DOHH2 (cell line): ENCODE results near the gene TBX3.

Source experiments
- H3F3A ChIP-seq: fragments of 200-600 bp; sonication (generic), shearing (Covaris generic); 2 replicates; pipeline ENCODE4 v1.6.0; 2016; ENCODE audit warnings: antibody characterized with exemption, mild to moderate bottlenecking; ENCODE audit not compliant: control insufficient read depth, insufficient read depth
- H3K27ac ChIP-seq: fragments of 200-600 bp; sonication (generic); 2 replicates; pipeline ENCODE4 v1.5.1; 2014; ENCODE audit warnings: low read depth, mild to moderate bottlenecking, low read length, moderate library complexity
- H3K27me3 ChIP-seq: fragments of 200-600 bp; sonication (generic); 2 replicates; pipeline ENCODE4 v1.6.1; 2014; ENCODE audit warnings: mild to moderate bottlenecking, low read length, mixed read lengths; ENCODE audit not compliant: control insufficient read depth
- H3K36me3 ChIP-seq: fragments of 200-600 bp; sonication (generic); 2 replicates; pipeline ENCODE4 v1.6.1; 2014; ENCODE audit warnings: mild to moderate bottlenecking, low read length, moderate library complexity, mixed read lengths; ENCODE audit not compliant: control insufficient read depth
- H3K4me1 ChIP-seq: fragments of 200-600 bp; sonication (generic); 2 replicates; pipeline ENCODE4 v1.6.1; 2014; ENCODE audit warnings: mild to moderate bottlenecking, low read length, mixed read lengths; ENCODE audit not compliant: control insufficient read depth
- H3K4me2 ChIP-seq: fragments of 200-600 bp; sonication (generic); 2 replicates; pipeline ENCODE4 v1.6.0; 2014; ENCODE audit warnings: mild to moderate bottlenecking, low read length, moderate library complexity
- H3K4me3 ChIP-seq: fragments of 200-600 bp; sonication (generic); 2 replicates; pipeline ENCODE4 v1.5.1; 2014; ENCODE audit warnings: mild to moderate bottlenecking, low read length, mixed read lengths
- H3K79me2 ChIP-seq: fragments of 200-600 bp; sonication (generic); 2 replicates; pipeline ENCODE4 v1.6.1; 2014; ENCODE audit warnings: mild to moderate bottlenecking, low read length, mixed read lengths; ENCODE audit not compliant: control insufficient read depth
- H3K9me2 ChIP-seq: fragments of 200-600 bp; sonication (generic); replicated peaks from 2 replicates; pipeline ENCODE4 v1.6.1; 2014; ENCODE audit warnings: mild to moderate bottlenecking, low read length, mixed read lengths; ENCODE audit not compliant: control insufficient read depth
- H3K9me3 ChIP-seq: fragments of 200-600 bp; sonication (generic); 2 replicates; pipeline ENCODE4 v1.6.1; 2014; ENCODE audit warnings: antibody characterized with exemption, low read length, mixed read lengths; ENCODE audit not compliant: control insufficient read depth, insufficient read depth
- H4K20me1 ChIP-seq: fragments of 200-600 bp; sonication (generic); 2 replicates; pipeline ENCODE4 v1.6.0; 2014; ENCODE audit warnings: low read depth, mild to moderate bottlenecking, antibody characterized with exemption, low read length, moderate library complexity; ENCODE audit not compliant: control insufficient read depth, insufficient read depth
- EZH2phosphoT487 ChIP-seq: fragments of 200-600 bp; sonication (generic); IDR thresholded peaks from 2 replicates; pipeline ENCODE4 v1.6.1; 2017; ENCODE audit warnings: borderline replicate concordance, mild to moderate bottlenecking, antibody characterized with exemption, low read length, moderate library complexity, mixed read lengths
- TF ChIP-seq, protein P1 (sequence below): fragments of 200-600 bp; sonication (generic); IDR thresholded peaks from one replicate; pipeline ENCODE4 v1.5.1; 2014; ENCODE audit warnings: antibody characterized with exemption, mild to moderate bottlenecking, low read depth, low read length; ENCODE audit not compliant: poor library complexity, severe bottlenecking

Gene TBX3

DNA sequence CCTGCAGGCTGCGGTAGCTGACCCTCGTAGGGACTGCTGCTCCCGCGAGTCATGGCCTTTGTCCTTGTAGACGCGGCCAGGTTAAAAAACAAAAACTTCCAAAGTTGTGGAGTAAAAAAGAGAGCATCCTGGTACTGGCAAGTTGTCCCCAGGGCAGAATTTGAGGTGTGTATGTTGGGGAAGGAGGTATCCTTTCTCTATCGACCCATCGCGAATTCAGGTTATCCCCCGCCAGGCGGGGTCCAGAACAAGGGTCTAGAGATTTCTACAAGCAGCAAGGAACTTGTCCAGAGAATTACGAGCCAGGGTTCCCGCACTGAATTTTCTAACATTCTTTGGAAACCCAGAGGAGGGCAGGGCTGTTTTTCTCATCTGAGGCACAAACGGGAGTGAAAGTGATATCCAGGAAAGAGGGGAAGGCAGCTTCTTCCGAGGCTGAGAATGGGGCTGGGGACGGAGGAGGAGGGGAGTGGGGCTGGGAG, 16.3 kb downstream of the TBX3 start:
- no peak overlapping the region for H3K4me3 ChIP-seq
- H3K4me1 ChIP-seq, result no peaks in the 10 kb centered on the region
- H3K27me3 ChIP-seq, result peaks cover 31% of the 10 kb centered on the region
- H4K20me1 ChIP-seq, result no peaks in the 10 kb centered on the region
- no peaks in the 10 kb centered on the region for H3K79me2 ChIP-seq
- H3K9me2 ChIP-seq, result no peaks in the 10 kb centered on the region
- H3K27ac ChIP-seq, result no peak overlapping the region
- no peaks in the 10 kb centered on the region for H3K9me3 ChIP-seq
- H3K36me3 ChIP-seq, result no peaks in the 10 kb centered on the region
- H3F3A ChIP-seq, result no peaks in the 10 kb centered on the region
- no peak for TF ChIP-seq EZH2phosphoT487
- TF ChIP-seq, protein P1, sequence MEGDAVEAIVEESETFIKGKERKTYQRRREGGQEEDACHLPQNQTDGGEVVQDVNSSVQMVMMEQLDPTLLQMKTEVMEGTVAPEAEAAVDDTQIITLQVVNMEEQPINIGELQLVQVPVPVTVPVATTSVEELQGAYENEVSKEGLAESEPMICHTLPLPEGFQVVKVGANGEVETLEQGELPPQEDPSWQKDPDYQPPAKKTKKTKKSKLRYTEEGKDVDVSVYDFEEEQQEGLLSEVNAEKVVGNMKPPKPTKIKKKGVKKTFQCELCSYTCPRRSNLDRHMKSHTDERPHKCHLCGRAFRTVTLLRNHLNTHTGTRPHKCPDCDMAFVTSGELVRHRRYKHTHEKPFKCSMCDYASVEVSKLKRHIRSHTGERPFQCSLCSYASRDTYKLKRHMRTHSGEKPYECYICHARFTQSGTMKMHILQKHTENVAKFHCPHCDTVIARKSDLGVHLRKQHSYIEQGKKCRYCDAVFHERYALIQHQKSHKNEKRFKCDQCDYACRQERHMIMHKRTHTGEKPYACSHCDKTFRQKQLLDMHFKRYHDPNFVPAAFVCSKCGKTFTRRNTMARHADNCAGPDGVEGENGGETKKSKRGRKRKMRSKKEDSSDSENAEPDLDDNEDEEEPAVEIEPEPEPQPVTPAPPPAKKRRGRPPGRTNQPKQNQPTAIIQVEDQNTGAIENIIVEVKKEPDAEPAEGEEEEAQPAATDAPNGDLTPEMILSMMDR, result no peak
- H3K4me2 ChIP-seq, result no peak overlapping the region

DNA sequence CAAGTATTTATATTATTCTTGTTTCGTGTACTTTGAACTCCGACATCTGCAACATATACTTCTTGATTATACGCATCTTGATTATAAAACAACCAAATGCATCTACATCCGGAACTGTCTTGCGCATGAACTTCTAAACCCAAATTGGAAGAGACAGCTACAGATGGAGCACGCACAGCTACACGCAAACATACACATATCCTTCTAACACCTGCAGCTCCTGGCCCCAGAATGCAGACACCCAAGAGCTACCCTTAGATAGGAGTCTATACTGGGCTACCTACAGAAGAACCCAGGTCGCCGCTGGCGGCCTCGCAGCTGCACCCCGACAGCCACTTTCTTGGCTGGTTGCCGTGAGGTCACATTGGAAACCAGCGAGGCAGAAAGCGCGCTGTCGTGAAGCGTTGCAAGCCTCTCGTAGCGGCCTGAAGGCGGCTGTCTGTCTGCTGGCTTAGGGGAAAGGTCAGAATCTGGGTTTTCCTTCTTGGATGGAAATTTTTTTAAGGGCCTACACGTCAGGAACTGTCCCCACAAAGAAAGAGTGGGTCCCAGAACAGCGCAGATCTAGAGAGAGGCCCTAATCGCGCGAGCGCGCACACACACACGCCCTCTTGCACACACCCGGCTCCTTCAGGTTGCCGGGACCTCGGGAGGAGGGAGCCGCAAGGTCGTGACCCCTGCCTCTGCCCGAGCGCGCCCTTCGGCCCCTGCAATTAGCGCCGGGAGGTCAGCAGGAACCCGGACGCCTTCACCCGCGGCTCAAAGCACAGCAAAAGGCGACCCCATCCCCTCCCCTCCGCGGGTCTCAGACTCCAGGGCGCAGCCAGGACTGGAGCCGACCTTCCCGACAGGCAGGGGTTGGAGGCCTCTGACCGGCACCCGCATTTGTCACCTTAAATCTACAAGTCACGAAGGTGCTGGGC, 17.0 kb downstream of the TBX3 start:
- no peaks in the 10 kb centered on the region for H3K79me2 ChIP-seq
- no peak for TF ChIP-seq EZH2phosphoT487
- no peaks in the 10 kb centered on the region for H3K4me1 ChIP-seq
- peaks cover 31% of the 10 kb centered on the region for H3K27me3 ChIP-seq
- no peak overlapping the region for H3K4me2 ChIP-seq
- H3K9me2 ChIP-seq, result no peaks in the 10 kb centered on the region
- no peaks in the 10 kb centered on the region for H3K36me3 ChIP-seq
- H3K4me3 ChIP-seq, result no peak overlapping the region
- H3K9me3 ChIP-seq, result no peaks in the 10 kb centered on the region
- no peaks in the 10 kb centered on the region for H4K20me1 ChIP-seq
- H3K27ac ChIP-seq, result no peak overlapping the region
- no peaks in the 10 kb centered on the region for H3F3A ChIP-seq

DNA sequence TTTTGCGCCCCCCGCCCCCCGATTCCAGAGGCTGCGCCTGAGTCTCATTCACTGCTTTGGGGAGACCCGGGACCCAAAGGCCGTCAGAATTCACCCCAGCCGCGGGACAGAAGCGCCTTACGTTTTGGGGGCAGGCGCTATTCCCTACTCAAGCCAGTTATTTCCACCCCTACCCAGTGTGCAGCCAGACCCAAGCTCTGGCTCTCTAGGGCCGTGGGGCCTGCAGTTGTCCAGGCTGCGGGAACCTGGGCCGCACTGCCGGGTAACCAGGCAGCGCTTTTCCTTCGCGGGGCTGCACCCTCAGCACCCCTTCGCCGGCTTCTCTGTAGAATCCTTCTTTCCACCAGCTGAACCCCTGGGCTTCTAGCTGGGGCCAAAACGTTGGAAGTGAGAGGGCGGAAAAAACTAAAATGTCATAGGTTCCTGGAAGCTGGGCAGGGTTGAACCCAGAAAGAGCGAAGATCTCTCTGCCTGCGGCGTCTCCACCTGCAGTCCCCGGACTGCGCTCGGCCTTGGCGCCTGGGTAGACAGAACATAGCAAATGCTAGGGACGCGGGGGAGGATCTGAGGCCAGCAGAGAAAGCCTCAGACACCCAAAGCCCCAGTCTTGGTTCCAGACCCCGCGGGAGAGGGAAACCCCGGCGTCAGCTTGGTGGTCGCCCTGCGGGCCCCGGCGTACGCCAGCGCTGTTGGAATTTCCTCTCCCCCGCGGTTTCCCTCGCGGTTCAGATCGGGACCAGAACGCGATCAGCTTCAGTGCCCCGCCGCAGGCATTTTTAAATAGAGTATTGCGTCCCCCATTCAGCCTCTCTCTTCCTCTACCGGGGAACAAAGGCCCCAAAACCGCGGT, 18.3 kb downstream of the TBX3 start:
- H3K4me2 ChIP-seq, result no peak overlapping the region
- H3K27ac ChIP-seq, result no peak overlapping the region

More for the DNA sequence above, 18.3 kb downstream of the TBX3 start:
- H3F3A ChIP-seq, result no peaks in the 10 kb centered on the region
- H3K9me2 ChIP-seq, result no peaks in the 10 kb centered on the region
- H3K9me3 ChIP-seq, result no peaks in the 10 kb centered on the region
- peaks cover 30% of the 10 kb centered on the region for H3K27me3 ChIP-seq
- H3K4me1 ChIP-seq, result no peaks in the 10 kb centered on the region
- no peaks in the 10 kb centered on the region for H3K36me3 ChIP-seq
- no peaks in the 10 kb centered on the region for H3K79me2 ChIP-seq
- H3K4me3 ChIP-seq, result no peak overlapping the region
- TF ChIP-seq EZH2phosphoT487, result no peak
- TF ChIP-seq, protein P1, result no peak
- H4K20me1 ChIP-seq, result no peaks in the 10 kb centered on the region
